DOHH2 (cell line): ENCODE results near the gene DLST.

Source experiments
- H3F3A ChIP-seq: fragments of 200-600 bp; sonication (generic), shearing (Covaris generic); 2 replicates; pipeline ENCODE4 v1.6.0; 2016; ENCODE audit warnings: antibody characterized with exemption, mild to moderate bottlenecking; ENCODE audit not compliant: control insufficient read depth, insufficient read depth
- H3K27ac ChIP-seq: fragments of 200-600 bp; sonication (generic); 2 replicates; pipeline ENCODE4 v1.5.1; 2014; ENCODE audit warnings: low read depth, mild to moderate bottlenecking, low read length, moderate library complexity
- H3K27me3 ChIP-seq: fragments of 200-600 bp; sonication (generic); 2 replicates; pipeline ENCODE4 v1.6.1; 2014; ENCODE audit warnings: mild to moderate bottlenecking, low read length, mixed read lengths; ENCODE audit not compliant: control insufficient read depth
- H3K36me3 ChIP-seq: fragments of 200-600 bp; sonication (generic); 2 replicates; pipeline ENCODE4 v1.6.1; 2014; ENCODE audit warnings: mild to moderate bottlenecking, low read length, moderate library complexity, mixed read lengths; ENCODE audit not compliant: control insufficient read depth
- H3K4me1 ChIP-seq: fragments of 200-600 bp; sonication (generic); 2 replicates; pipeline ENCODE4 v1.6.1; 2014; ENCODE audit warnings: mild to moderate bottlenecking, low read length, mixed read lengths; ENCODE audit not compliant: control insufficient read depth
- H3K4me2 ChIP-seq: fragments of 200-600 bp; sonication (generic); 2 replicates; pipeline ENCODE4 v1.6.0; 2014; ENCODE audit warnings: mild to moderate bottlenecking, low read length, moderate library complexity
- H3K4me3 ChIP-seq: fragments of 200-600 bp; sonication (generic); 2 replicates; pipeline ENCODE4 v1.5.1; 2014; ENCODE audit warnings: mild to moderate bottlenecking, low read length, mixed read lengths
- H3K79me2 ChIP-seq: fragments of 200-600 bp; sonication (generic); 2 replicates; pipeline ENCODE4 v1.6.1; 2014; ENCODE audit warnings: mild to moderate bottlenecking, low read length, mixed read lengths; ENCODE audit not compliant: control insufficient read depth
- H3K9me2 ChIP-seq: fragments of 200-600 bp; sonication (generic); replicated peaks from 2 replicates; pipeline ENCODE4 v1.6.1; 2014; ENCODE audit warnings: mild to moderate bottlenecking, low read length, mixed read lengths; ENCODE audit not compliant: control insufficient read depth
- H3K9me3 ChIP-seq: fragments of 200-600 bp; sonication (generic); 2 replicates; pipeline ENCODE4 v1.6.1; 2014; ENCODE audit warnings: antibody characterized with exemption, low read length, mixed read lengths; ENCODE audit not compliant: control insufficient read depth, insufficient read depth
- H4K20me1 ChIP-seq: fragments of 200-600 bp; sonication (generic); 2 replicates; pipeline ENCODE4 v1.6.0; 2014; ENCODE audit warnings: low read depth, mild to moderate bottlenecking, antibody characterized with exemption, low read length, moderate library complexity; ENCODE audit not compliant: control insufficient read depth, insufficient read depth
- EZH2phosphoT487 ChIP-seq: fragments of 200-600 bp; sonication (generic); IDR thresholded peaks from 2 replicates; pipeline ENCODE4 v1.6.1; 2017; ENCODE audit warnings: borderline replicate concordance, mild to moderate bottlenecking, antibody characterized with exemption, low read length, moderate library complexity, mixed read lengths
- TF ChIP-seq, protein P1 (sequence below): fragments of 200-600 bp; sonication (generic); IDR thresholded peaks from one replicate; pipeline ENCODE4 v1.5.1; 2014; ENCODE audit warnings: antibody characterized with exemption, mild to moderate bottlenecking, low read depth, low read length; ENCODE audit not compliant: poor library complexity, severe bottlenecking

Gene DLST

DNA sequence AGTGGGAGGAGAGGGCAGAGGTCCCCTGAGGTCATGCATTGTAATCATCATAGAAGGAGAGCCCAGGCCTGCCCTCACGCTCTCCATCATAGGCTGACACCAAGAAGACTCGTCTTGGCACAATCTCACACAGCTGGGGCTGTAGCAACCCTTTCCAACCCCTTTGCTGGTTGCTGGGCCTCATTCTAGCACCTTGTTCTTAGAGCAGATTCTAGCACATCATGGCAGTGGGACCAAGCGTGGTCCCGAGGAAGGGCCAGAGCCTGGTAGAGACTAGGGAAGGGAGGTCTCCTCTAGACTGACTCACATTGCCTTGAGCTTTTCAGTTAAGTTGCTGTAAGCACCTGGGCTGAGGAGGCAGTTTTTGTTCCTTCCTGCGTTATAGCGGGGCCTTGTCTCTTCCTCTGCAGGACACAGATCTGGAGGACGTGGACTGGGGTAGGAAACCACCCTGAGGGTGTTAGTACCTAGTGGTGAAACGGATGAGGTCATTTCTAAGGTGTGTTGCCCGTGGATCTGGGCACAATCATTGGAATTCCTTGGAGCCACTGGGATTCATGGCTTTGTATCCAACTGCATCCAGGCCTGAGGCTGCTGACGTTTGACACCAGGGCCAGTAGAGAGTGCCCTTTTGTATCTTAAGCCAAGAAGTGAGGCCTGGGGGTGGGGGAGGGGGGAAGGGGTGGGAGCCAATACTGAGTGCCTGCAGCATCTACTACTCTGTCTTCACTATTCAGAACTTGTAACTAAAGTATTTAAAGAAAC, 21.4 kb downstream of the DLST start:
- Histone ChIP-seq H3K4me2 (peak overlapping the region; percentile 49), H3K27me3 (no peaks in the 10 kb centered on the region), H3K9me2 (no peaks in the 10 kb centered on the region), H3K4me3 (peak overlapping the region; percentile 27; the same call in 1 of the 2 replicates), H3K27ac (peak overlapping the region; percentile 27; the same call in 1 of the 2 replicates), H3K36me3 (peaks cover 83% of the 10 kb centered on the region), H3F3A (peaks cover 24% of the 10 kb centered on the region), H3K79me2 (no peaks in the 10 kb centered on the region), H3K9me3 (no peaks in the 10 kb centered on the region), H4K20me1 (peaks cover 3% of the 10 kb centered on the region; the same call in 1 of the 2 replicates), H3K4me1 (peaks cover 29% of the 10 kb centered on the region)
- no peak for TF ChIP-seq EZH2phosphoT487
- TF ChIP-seq, protein P1, sequence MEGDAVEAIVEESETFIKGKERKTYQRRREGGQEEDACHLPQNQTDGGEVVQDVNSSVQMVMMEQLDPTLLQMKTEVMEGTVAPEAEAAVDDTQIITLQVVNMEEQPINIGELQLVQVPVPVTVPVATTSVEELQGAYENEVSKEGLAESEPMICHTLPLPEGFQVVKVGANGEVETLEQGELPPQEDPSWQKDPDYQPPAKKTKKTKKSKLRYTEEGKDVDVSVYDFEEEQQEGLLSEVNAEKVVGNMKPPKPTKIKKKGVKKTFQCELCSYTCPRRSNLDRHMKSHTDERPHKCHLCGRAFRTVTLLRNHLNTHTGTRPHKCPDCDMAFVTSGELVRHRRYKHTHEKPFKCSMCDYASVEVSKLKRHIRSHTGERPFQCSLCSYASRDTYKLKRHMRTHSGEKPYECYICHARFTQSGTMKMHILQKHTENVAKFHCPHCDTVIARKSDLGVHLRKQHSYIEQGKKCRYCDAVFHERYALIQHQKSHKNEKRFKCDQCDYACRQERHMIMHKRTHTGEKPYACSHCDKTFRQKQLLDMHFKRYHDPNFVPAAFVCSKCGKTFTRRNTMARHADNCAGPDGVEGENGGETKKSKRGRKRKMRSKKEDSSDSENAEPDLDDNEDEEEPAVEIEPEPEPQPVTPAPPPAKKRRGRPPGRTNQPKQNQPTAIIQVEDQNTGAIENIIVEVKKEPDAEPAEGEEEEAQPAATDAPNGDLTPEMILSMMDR, result no peak

DNA sequence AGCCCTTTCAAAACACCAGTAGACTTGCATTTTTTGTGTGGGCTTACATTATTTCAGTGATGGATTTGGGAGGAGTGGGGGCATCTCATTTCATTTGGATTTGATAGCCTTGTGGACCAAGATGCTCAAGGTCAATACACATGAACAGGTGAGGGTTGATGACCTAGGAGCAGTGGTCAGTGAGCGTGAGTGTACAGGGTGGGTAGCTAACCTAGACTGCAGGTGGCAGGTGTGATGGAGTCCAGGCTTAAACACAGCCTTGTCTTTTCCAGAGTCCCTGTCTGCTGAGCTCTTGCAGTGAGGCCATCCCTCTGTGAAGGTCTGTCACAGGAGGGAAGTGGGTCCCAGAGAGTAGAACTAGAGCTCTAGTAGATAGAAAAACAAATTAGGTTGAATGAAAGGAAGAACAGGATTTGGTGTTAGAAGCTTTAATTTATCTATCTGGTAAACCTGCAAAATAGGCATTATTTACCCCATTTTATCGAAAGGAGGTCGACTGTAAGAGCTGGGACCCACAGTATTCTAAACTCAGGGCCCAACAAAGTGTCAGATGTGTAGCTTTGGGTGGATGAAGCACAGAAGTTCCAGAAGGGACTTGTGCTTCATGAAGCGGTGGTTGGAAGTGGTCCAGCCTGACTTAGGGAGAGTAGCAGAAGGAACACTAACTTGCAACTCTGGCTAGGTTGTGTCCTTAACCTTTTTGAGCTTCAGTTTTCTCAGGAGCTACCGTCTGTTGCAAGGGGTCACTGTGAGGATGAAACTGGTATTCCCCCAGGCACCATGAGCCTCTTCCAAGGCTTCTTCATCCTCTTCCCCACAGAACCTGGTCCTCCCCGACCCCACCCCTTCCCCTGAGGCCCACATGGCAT, 23.2 kb downstream of the DLST start:
- H3K4me2 ChIP-seq, result no peak overlapping the region
- peaks cover 3% of the 10 kb centered on the region; the same call in 1 of the 2 replicates for H4K20me1 ChIP-seq
- no peaks in the 10 kb centered on the region for H3K9me3 ChIP-seq
- TF ChIP-seq EZH2phosphoT487, result no peak
- TF ChIP-seq, protein P1, result no peak
- no peak overlapping the region for H3K27ac ChIP-seq
- peaks cover 29% of the 10 kb centered on the region for H3K4me1 ChIP-seq
- peaks cover 24% of the 10 kb centered on the region for H3F3A ChIP-seq
- H3K9me2 ChIP-seq, result no peaks in the 10 kb centered on the region
- H3K27me3 ChIP-seq, result no peaks in the 10 kb centered on the region
- peaks cover 65% of the 10 kb centered on the region for H3K36me3 ChIP-seq
- H3K79me2 ChIP-seq, result no peaks in the 10 kb centered on the region
- H3K4me3 ChIP-seq, result no peak overlapping the region

DNA sequence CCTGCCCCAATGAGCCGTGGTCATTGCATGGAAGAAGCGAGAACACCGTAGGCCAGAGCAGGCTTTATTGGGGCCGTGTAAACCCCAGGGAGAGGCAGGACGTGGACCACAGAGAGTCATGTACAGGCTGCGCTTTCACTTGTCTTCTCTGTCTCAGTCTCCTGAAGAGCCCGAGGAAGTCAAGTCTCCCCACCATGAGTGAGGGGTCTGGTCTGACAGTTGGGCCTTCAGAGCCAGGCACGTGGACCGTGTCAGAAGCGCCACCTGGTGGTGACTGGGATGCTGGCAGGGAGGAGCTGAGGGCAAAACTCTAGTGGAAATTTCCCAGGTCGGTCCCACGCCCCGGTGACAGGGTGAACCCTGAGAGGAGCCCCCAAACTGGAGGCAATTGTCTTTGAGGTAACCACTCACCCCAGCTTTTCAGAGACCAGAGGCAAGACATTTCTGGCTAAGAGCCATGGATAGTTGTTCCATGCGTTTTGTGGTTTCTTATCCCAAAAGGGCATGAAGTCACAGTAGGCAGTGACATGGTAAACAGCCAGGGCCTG, 24.0 kb downstream of the DLST start:
- Histone ChIP-seq H3K4me3 (no peak overlapping the region), H3F3A (peaks cover 24% of the 10 kb centered on the region), H3K27me3 (no peaks in the 10 kb centered on the region), H3K36me3 (peaks cover 57% of the 10 kb centered on the region), H3K4me2 (no peak overlapping the region), H3K9me3 (no peaks in the 10 kb centered on the region), H3K9me2 (no peaks in the 10 kb centered on the region), H4K20me1 (peaks cover 3% of the 10 kb centered on the region; the same call in 1 of the 2 replicates), H3K4me1 (peaks cover 33% of the 10 kb centered on the region), H3K79me2 (no peaks in the 10 kb centered on the region), H3K27ac (no peak overlapping the region)
- TF ChIP-seq EZH2phosphoT487, result no peak
- TF ChIP-seq, protein P1, result peak; percentile 99
